Thyroid gland (tissue), 4 donors: Measurements from ENCODE around the gene EFCAB5.

Experiments used
- CTCF ChIP-seq, 6 experiments: fragments of 200-600 bp in 3 of 6; fragments of 450-650 bp in 3 of 6; sonication (generic) in 3 of 6; IDR thresholded peaks; one replicate each; pipeline ENCODE4 v1.5.1; 2016 to 2019; ENCODE audit warnings: antibody characterized with exemption in 6 of 6, mild to moderate bottlenecking in 2 of 6, inconsistent platforms in 1 of 6, moderate library complexity in 1 of 6
- POLR2A ChIP-seq, 2 donors: fragments of 450-650 bp; IDR thresholded peaks; one replicate each; pipeline ENCODE4 v1.6.1; 2017; ENCODE audit warnings: antibody characterized with exemption in 2 of 2, mild to moderate bottlenecking in 2 of 2, moderate library complexity in 1 of 2

- TF ChIP-seq CTCF (IDR thresholded peaks at IDR 0.05) (no peak), POLR2A (IDR thresholded peaks at IDR 0.05) (no peak)
Measured at GRCh38 chr17:30000001-30000754, 58.7 kb downstream of the EFCAB5 start.
